NCI-H524 (cell line): ENCODE results near the gene CCDC179.

Experiments used
- DNase-seq, 2 experiments: peaks; one replicate each; lab custom pipeline; 2025; lab: John Stamatoyannopoulos, UW

Gene CCDC179

DNA sequence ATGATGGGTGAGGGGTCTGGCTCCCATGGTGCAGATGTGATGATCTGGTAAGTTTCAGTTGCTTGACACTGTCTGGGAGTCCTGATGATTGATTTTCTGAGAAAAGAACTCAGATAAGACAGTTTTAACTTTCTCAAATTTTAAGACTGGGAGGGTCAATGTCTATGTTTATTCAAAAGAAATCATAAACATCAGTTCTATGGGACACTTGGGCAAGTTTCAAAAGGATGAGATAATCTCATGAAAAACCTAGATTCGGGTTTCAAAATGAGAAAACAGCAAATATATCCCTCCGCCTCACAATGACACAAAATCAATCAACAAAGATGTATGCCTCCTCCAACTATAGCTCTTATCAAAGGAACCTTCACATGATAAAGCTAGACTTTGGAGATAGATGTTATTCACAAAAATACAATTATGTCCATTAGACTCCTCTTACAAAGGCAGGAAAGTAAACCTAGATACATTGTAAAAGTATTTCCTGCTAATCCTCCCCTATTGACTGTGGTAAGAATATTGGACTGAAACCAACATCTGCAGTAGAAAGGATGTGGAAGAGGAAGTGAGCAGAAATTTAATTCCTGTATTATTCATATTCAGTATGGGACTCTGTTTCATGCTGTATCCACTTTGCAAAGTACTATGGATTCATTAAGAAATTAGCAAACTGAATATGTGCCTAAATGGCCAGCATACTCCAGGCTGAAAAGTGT lies 52.3 kb downstream of the CCDC179 start:
- DNase-seq, result no peak

DNA sequence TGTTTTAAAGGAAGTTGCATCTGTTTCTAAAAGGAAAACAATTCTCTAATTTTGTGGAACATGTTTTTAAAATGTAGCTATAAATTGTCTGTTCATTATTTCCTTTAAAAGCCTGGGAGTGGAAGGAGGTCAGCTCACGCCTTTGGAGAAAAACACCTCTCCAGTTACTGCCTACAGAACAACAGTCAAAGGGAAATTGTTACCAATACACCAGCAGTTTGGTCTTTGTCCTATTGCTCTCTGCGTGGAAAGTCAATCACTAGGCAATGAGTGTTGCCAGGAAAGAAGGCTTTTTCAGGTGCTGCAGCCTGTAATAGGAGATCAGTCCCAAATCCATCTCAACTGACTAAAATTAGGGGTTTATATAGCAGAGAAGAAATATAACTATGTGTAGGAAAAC lies 52.9 kb downstream of the CCDC179 start:
- DNase-seq, result no peak

DNA sequence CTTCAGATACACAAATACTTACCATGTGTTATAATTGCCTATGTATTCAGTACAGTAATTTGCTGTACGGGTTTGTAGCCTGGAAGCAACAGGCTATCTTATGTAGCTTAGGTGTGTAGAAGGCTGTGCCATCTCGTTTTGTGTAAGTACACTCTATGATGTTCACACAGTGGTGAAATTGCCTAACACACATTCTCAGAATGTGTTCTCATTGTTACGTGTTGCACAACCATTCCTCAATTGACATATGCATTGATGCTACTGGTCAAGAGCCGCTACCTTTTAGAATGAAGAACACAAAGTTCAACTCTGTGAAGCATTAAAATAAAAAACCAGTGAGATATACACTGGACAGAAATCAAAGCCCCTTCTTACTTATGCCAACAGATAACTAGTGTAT lies 57.4 kb downstream of the CCDC179 start:
- no peak for DNase-seq

DNA sequence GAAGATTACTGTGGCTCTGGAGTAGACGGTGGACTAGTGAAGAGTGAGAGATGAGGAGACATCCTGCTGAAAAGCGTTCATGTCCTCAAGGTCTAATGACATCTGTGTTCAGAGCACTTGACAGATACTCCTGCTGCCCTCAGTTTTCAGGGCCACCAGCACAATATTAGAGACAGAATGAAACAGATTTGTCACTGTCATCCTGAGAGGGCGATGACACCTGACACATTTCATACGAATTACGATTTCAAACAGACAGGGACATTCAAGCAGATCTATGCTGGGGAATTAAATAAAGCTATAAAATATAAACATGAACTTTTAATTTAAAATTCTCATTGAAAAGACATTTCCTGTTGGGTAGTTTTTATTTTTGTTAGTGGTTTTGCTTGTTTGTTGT lies 59.8 kb downstream of the CCDC179 start:
- DNase-seq, result peak; percentile 79 to 95

DNA sequence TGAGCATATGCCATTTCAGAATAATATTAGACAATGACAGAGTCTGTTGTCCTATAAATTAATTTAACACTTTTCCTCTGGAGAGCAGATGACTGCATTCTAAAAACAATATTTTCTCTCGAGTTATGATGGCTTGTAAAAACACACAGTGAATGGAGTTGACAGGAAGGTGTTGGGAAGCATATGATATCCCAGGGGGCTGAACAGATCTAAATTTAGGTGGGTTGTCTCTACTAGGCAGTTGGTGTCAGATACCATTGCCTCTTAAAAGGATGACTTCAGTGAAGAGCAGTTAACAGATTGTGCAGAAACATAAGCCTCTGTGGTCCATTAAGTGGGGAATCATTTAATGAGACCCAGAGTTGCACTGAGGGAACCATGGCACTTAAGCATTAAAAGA lies 61.4 kb downstream of the CCDC179 start:
- peak; percentile 85 to 95 for DNase-seq

DNA sequence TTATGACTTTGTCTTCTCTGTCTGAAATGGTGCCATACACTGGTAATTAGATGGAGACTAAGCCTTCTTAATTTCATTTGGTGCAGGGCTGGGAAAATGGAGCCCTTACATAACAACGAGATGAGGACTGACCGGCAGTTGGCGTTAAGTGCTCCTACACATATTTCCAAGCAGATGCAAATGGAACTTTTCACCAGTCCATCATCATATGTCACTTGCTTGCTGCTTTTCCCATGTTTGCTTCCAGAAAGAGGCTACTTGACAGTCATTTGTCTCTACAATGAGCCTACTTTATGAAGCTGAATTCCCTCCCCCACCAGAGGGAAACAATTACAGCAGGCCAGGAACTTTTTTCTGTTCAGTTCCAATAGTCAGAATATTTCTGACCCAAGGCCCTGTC lies 63.2 kb downstream of the CCDC179 start:
- peak; percentile 64 to 87 for DNase-seq
